ENCODE data around the gene GBE1. TPM values are rescaled to one million over a fixed set of nuclear protein-coding genes. Genes with fewer than 3 reads are reported as not detected.

The GBE1 gene
- polyA plus RNA-seq, 1 donor (not counting 4 experiments of a cell fraction or from before 2014, with no cell fraction given) = 30.2 TPM

GRCh38 chr3:81709606-81710005, 51.8 kb downstream of the GBE1 start:
- Histone ChIP-seq H3K9ac (ENCODE audit: control insufficient read depth, extremely low read depth, insufficient read depth, low read length) (no peak overlapping the region), H2AFZ (ENCODE audit: control insufficient read depth, low read length) (no peak overlapping the region), H3K4me2 (ENCODE audit: control insufficient read depth, extremely low read depth, insufficient read depth, low read depth, low read length) (no peak overlapping the region), H3K27ac (ENCODE audit: control insufficient read depth, insufficient read depth, low read length) (no peak overlapping the region), H3K9me1 (ENCODE audit: control insufficient read depth, extremely low read depth, insufficient read depth, low read length) (no peaks in the 10 kb centered on the region), H3K4me3 (ENCODE audit: control insufficient read depth in 2 of 3, extremely low read depth in 1 of 3, insufficient read depth in 2 of 3, low read depth in 1 of 3, low read length in 3 of 3) (no peak overlapping the region), H3K79me2 (ENCODE audit: control insufficient read depth, insufficient read depth, low read length) (no peaks in the 10 kb centered on the region), H4K20me1 (ENCODE audit: control insufficient read depth, extremely low read depth, insufficient read depth, low read length) (no peaks in the 10 kb centered on the region), H3K4me1 (ENCODE audit: control insufficient read depth, extremely low read depth, insufficient read depth, low read length) (no peaks in the 10 kb centered on the region), H3K27me3 (ENCODE audit: control insufficient read depth, extremely low read depth, insufficient read depth, low read length) (no peaks in the 10 kb centered on the region), H3K9me3 (ENCODE audit: control insufficient read depth, low read depth, low read length) (no peaks in the 10 kb centered on the region), H3K36me3 (ENCODE audit: control insufficient read depth in 2 of 2, extremely low read depth in 1 of 2, insufficient read depth in 2 of 2, low read length in 2 of 2) (no peaks in the 10 kb centered on the region)
- FAIRE-seq (no peak), DNase-seq (ENCODE audit: low read depth, low spot score) (no peak)
- dilution Hi-C loops (cut with MboI; ENCODE audit: extremely low pct_ligation_motif_present, low sequenced_read_pairs) = no loop called here
- no peak for TF ChIP-seq CTCF (optimal IDR thresholded peaks at IDR 0.05 in 1 of 3, IDR thresholded peaks at IDR 0.05 in 1 of 3, conservative IDR thresholded peaks at IDR 0.05 in 1 of 3; ENCODE audit: extremely low read depth in 1 of 3, insufficient read depth in 2 of 3, low read length in 3 of 3)
- no peak for TF ChIP-seq EZH2 (IDR thresholded peaks at IDR 0.05; ENCODE audit: low read length)

GRCh38 chr3:81707996-81708395, 53.4 kb downstream of the GBE1 start:
- dilution Hi-C loops (cut with MboI; ENCODE audit: extremely low pct_ligation_motif_present, low sequenced_read_pairs) = no loop called here
- Histone ChIP-seq H3K79me2 (ENCODE audit: control insufficient read depth, insufficient read depth, low read length) (no peaks in the 10 kb centered on the region), H4K20me1 (ENCODE audit: control insufficient read depth, extremely low read depth, insufficient read depth, low read length) (no peaks in the 10 kb centered on the region), H3K27ac (ENCODE audit: control insufficient read depth, insufficient read depth, low read length) (no peak overlapping the region), H3K4me2 (ENCODE audit: control insufficient read depth, extremely low read depth, insufficient read depth, low read depth, low read length) (no peak overlapping the region), H3K36me3 (ENCODE audit: control insufficient read depth in 2 of 2, extremely low read depth in 1 of 2, insufficient read depth in 2 of 2, low read length in 2 of 2) (no peaks in the 10 kb centered on the region), H3K4me3 (ENCODE audit: control insufficient read depth in 2 of 3, extremely low read depth in 1 of 3, insufficient read depth in 2 of 3, low read depth in 1 of 3, low read length in 3 of 3) (no peak overlapping the region), H3K9me3 (ENCODE audit: control insufficient read depth, low read depth, low read length) (no peaks in the 10 kb centered on the region), H3K9me1 (ENCODE audit: control insufficient read depth, extremely low read depth, insufficient read depth, low read length) (no peaks in the 10 kb centered on the region), H3K27me3 (ENCODE audit: control insufficient read depth, extremely low read depth, insufficient read depth, low read length) (no peaks in the 10 kb centered on the region), H3K9ac (ENCODE audit: control insufficient read depth, extremely low read depth, insufficient read depth, low read length) (no peak overlapping the region), H3K4me1 (ENCODE audit: control insufficient read depth, extremely low read depth, insufficient read depth, low read length) (no peaks in the 10 kb centered on the region), H2AFZ (ENCODE audit: control insufficient read depth, low read length) (no peak overlapping the region)
- no peak for FAIRE-seq
- TF ChIP-seq EZH2 (IDR thresholded peaks at IDR 0.05; ENCODE audit: low read length) = no peak
- TF ChIP-seq CTCF (optimal IDR thresholded peaks at IDR 0.05 in 1 of 3, IDR thresholded peaks at IDR 0.05 in 1 of 3, conservative IDR thresholded peaks at IDR 0.05 in 1 of 3; ENCODE audit: extremely low read depth in 1 of 3, insufficient read depth in 2 of 3, low read length in 3 of 3) = no peak
- DNase-seq (ENCODE audit: low read depth, low spot score) = no peak

Measured in keratinocyte (primary cell).